NOMO-1 treated with dmso at 0.1 percent for 144 hours (cell line): ENCODE measurements around the gene PCDHGA11.
A peak's percentile ranks its signal among the peaks of the same experiment; 100 is the strongest.
"Not testable (repeated sequence)": the region's sequence is repeated elsewhere in the genome, so short reads cannot be mapped to it uniquely, and the experiment has no call there.

Experiments
- DNase-seq: peaks from one replicate; lab custom pipeline; 2025; ENCODE audit not compliant: unreplicated experiment; lab: John Stamatoyannopoulos, UW

Gene PCDHGA11

DNA sequence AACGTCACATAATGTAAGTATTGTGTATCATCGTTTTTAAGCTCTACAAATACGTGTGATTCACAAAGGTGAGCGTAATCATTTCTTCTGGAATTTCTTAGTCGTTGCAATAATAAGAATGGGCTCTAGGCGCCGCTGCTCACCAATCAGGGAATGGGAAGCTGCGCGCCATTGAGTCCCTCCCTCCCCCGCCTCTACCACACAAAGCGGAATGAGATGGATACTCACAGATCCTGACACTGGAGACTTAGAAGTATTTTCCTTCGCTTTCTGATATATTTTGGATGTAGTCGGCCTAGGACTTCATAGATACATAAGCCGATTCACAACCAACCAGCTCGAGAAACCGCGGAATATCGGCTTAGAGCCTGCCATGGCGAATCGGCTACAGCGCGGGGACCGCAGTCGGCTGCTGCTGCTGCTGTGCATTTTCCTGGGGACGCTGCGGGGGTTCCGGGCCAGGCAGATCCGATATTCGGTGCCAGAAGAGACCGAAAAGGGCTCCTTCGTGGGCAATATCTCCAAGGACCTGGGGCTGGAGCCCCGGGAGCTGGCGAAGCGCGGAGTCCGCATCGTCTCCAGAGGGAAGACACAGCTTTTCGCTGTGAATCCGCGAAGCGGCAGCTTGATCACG, at the start of gene PCDHGA11:
Gene PCDHGA11 (plus strand): TSS at position 197 of the 634 bp plus-strand sequence. CDS start 177 bp downstream, at position 374.
- peak; percentile 20 for DNase-seq

DNA sequence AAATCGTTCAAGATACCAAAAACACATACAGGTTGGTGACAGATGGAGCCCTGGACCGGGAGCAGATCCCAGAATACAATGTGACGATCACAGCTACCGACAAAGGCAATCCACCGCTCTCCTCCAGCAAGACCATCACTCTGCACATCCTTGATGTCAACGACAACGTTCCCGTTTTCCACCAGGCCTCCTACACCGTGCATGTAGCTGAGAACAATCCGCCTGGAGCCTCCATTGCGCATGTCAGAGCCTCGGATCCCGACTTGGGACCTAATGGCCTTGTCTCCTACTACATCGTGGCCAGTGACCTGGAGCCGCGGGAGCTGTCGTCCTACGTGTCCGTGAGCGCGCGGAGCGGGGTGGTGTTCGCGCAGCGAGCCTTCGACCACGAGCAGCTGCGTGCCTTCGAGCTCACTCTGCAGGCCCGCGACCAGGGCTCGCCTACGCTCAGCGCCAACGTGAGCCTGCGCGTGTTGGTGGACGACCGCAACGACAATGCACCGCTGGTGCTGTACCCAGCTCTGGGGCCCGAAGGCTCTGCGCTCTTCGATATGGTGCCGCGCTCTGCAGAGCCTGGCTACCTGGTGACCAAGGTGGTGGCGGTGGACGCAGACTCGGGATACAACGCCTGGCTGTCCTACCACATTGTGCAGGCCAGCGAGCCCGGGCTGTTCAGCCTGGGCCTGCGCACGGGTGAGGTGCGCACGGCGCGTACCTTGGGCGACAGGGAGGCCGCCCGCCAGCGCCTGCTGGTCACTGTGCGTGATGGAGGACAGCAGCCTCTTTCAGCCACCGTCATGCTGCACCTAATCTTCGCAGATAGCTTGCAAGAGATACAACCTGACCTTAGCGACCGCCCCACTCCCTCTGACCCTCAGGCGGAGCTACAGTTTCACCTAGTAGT, 49.0 kb upstream of the PCDHGA11 start:
- DNase-seq = no peak

DNA sequence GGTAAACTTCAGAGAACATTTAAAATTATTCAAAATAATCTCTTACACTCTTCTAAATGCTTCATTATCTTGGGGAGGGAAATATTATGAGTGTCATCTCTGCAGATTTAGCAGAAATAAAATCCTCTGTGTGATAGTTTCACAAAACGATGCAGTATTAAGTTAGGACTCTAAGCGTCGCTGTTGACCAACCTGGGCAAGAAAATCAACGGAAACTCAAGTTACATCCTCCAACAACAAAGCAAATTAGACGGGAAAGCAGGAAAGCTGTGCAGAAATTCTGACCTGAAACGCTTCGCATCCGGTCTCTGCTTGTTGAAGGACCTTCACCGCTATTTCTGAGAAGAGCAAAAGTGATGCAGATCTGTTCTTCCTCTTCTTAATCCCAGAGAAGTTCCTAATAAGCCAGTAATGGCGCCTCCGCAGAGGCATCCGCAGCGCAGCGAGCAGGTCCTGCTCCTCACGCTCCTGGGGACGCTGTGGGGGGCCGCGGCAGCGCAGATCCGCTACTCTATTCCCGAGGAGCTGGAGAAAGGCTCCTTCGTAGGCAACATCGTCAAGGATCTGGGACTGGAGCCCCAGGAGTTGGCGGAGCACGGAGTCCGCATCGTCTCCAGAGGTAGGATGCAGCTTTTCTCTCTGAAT, 47.1 kb upstream of the PCDHGA11 start, which contains the start of gene PCDHGA6:
Gene PCDHGA6 (plus strand): TSS at position 219 of the 645 bp plus-strand sequence. CDS start 193 bp downstream, at position 412.
- no peak for DNase-seq

DNA sequence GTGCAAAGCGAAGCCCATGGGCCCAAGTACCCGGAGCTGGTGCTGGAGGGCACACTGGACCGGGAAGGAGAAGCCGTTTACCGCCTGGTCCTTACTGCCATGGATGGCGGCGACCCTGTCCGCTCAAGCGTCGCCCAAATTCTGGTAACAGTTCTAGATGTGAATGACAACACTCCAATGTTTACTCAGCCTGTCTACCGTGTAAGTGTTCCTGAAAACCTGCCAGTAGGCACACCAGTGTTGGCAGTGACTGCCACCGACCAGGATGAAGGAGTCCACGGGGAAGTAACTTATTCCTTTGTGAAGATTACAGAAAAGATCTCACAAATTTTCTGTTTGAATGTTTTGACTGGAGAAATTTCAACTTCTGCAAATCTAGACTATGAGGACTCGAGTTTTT, 46.2 kb upstream of the PCDHGA11 start:
- no peak for DNase-seq

DNA sequence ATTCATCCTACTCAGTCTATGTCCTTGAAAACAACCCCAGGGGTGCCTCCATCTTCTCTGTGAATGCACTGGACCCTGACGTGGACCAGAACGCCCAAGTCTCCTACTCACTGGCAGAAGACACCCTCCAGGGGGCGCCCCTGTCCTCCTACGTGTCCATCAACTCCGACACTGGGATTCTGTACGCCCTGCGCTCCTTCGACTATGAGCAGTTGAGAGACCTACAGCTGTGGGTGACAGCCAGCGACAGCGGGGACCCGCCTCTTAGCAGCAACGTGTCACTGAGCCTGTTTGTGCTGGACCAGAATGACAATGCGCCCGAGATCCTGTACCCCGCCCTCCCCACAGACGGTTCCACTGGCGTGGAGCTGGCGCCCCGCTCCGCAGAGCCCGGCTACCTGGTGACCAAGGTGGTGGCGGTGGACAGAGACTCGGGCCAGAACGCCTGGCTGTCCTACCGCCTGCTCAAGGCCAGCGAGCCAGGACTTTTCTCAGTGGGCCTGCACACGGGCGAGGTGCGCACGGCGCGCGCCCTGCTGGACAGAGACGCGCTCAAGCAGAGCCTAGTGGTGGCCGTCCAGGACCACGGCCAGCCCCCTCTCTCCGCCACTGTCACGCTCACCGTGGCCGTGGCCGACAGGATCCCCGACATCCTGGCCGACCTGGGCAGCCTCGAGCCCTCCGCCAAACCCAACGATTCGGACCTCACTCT, 45.3 kb upstream of the PCDHGA11 start:
- not testable (repeated sequence) for DNase-seq

DNA sequence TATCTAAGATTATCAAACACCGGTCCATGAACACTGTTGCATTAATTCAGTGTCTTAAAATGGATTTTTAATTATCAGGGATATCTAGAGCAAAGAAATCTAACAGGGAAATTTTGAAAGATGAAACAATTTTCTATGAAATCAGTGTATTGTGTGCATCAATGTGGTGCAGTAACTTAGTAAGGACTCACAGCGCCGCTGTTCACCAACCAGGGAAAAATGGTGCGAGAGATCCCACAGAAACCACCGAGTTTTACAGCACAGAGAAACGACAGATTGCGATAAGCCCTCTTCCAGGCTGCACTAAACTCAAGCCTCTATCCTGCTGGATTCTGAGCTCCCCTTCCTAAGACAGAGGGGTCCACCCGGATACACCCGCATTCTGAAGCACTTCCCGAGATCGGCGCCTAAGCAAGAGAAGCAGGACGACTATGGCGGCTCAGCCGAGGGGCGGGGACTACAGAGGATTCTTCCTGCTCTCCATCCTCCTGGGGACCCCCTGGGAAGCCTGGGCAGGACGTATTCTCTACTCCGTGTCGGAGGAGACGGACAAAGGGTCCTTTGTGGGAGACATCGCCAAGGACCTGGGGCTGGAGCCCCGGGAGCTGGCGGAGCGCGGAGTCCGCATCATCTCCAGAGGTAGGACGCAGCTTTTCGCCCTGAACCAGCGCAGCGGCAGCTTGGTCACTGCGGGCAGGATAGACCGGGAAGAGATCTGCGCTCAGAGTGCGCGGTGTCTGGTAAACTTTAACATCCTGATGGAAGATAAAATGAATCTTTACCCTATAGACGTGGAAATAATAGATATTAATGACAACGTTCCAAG, 38.2 kb upstream of the PCDHGA11 start, which contains the start of gene PCDHGA7:
Gene PCDHGA7 (plus strand): TSS at position 274 of the 826 bp plus-strand sequence. CDS start 158 bp downstream, at position 432.
- no peak for DNase-seq

DNA sequence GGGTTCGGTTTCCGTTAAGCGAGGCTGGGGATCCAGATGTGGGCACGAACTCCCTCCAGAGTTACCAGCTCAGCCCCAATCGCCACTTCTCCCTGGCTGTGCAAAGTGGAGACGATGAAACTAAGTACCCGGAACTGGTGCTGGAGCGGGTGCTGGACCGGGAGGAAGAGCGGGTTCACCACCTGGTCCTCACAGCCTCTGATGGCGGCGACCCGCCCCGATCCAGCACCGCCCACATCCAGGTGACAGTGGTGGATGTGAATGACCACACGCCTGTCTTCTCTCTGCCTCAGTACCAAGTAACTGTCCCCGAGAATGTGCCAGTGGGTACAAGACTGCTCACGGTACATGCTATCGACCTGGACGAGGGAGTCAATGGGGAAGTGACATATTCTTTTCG, 37.5 kb upstream of the PCDHGA11 start:
- no peak for DNase-seq

DNA sequence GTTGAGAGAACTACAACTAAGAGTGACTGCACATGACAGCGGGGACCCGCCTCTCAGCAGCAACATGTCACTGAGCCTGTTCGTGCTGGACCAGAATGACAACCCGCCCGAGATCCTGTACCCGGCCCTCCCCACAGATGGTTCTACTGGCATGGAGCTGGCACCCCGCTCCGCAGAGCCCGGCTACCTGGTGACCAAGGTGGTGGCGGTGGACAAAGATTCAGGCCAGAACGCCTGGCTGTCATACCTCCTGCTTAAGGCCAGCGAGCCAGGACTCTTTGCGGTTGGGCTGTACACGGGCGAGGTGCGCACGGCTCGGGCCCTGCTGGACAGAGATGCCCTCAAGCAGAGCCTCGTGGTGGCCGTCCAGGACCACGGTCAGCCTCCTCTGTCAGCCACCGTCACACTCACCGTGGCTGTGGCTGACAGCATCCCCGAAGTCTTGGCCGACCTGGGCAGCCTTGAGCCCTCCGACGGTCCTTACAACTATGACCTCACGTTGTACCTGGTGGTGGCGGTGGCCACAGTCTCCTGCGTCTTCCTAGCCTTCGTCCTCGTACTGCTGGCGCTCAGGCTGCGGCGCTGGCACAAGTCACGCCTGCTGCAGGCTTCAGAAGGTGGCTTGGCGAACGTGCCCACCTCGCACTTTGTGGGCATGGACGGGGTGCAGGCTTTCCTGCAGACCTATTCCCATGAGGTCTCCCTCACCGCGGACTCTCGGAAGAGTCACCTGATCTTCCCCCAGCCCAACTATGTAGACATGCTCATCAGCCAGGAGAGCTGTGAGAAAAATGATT, 36.2 kb upstream of the PCDHGA11 start:
- no peak for DNase-seq

DNA sequence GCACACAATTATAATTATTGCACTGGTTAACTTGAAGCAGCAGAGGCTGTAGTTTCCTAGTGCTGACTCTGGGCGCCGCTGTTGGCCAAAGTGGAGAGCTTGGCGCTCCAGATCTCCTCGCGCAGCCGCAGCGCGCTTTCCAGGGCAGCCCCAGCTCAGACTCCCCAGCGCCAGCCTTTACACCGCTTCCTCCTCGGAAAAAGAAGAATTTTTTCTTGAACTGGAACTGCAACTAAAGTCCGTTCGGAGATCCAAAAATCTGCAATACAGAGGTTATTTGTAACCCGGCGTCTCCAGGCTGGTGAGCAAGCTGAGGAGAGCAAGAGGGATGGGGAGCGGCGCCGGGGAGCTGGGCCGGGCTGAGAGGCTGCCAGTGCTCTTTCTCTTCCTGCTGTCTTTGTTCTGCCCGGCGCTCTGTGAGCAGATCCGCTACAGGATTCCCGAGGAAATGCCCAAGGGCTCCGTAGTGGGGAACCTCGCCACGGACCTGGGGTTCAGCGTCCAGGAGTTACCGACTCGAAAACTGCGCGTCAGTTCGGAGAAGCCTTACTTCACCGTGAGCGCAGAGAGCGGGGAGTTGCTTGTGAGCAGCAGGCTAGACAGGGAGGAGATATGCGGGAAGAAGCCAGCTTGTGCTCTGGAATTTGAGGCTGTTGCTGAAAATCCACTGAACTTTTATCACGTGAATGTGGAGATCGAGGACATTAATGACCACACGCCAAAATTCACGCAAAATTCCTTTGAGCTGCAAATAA, 33.1 kb upstream of the PCDHGA11 start, which contains the start of gene PCDHGB4:
Gene PCDHGB4 (plus strand): TSS at position 142 of the 755 bp plus-strand sequence. CDS start 187 bp downstream, at position 329.
- DNase-seq = not testable (repeated sequence)

DNA sequence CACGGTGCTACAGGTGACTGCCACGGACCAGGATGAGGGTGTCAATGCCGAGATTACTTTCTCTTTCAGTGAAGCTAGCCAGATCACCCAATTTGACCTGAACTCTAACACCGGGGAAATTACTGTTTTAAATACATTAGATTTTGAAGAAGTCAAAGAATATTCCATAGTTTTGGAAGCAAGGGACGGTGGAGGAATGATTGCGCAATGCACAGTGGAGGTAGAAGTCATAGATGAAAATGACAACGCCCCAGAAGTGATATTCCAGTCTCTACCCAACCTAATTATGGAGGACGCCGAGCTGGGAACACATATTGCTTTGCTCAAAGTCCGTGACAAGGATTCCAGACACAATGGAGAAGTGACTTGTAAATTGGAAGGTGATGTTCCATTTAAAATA, 32.2 kb upstream of the PCDHGA11 start:
- no peak for DNase-seq

DNA sequence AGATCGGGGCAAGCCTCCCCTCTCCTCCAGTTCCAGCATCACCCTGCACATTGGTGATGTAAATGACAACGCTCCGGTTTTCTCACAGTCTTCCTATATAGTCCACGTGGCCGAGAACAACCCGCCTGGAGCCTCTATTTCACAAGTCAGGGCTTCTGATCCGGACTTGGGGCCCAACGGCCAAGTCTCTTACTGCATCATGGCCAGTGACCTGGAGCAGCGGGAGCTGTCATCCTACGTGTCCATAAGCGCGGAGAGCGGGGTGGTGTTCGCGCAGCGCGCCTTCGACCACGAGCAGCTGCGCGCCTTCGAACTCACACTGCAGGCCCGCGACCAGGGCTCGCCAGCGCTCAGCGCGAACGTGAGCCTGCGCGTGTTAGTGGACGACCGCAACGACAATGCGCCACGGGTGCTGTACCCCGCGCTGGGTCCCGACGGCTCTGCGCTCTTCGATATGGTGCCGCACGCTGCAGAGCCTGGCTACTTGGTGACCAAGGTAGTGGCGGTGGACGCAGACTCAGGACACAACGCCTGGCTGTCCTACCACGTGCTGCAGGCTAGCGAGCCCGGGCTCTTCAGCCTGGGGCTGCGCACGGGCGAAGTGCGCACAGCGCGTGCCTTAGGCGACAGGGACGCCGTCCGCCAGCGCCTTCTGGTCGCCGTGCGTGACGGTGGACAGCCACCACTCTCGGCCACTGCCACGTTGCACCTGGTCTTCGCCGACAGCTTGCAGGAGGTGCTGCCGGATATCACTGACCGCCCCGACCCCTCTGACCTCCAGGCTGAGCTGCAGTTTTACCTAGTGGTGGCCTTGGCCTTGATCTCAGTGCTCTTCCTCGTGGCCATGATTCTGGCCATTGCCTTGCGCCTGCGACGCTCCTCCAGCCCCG, 31.5 kb upstream of the PCDHGA11 start:
- no peak for DNase-seq

DNA sequence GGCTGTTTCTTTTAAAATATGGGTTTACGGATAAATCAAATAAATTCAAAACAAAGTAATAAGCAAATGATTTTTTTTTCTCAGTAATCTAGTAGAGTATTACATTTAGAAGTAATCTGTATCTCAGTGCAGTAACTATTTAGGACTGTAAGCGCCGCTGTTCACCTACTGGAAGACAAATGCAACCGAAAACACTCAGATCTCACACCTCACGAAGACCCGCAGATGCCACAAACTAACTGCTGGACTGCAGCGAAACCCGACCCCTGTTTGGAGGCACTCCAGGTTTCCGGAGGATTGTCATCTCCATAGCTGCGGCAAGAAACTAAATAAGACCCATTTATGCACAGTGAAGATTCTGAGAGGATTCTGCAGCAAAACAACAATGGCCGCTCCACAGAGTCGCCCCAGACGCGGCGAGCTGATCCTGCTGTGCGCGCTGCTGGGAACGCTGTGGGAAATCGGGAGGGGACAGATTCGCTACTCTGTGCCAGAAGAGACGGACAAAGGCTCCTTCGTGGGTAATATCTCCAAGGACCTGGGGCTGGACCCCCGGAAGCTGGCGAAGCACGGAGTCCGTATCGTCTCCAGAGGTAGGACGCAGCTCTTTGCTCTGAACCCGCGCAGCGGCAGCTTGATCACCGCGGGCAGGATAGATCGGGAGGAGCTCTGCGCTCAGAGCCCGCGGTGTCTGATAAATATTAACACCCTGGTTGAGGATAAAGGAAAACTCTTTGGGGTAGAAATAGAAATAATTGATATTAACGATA, 28.2 kb upstream of the PCDHGA11 start, which contains the start of gene PCDHGA8:
Gene PCDHGA8 (plus strand): TSS at position 205 of the 770 bp plus-strand sequence. CDS start 181 bp downstream, at position 386.
- DNase-seq = no peak

DNA sequence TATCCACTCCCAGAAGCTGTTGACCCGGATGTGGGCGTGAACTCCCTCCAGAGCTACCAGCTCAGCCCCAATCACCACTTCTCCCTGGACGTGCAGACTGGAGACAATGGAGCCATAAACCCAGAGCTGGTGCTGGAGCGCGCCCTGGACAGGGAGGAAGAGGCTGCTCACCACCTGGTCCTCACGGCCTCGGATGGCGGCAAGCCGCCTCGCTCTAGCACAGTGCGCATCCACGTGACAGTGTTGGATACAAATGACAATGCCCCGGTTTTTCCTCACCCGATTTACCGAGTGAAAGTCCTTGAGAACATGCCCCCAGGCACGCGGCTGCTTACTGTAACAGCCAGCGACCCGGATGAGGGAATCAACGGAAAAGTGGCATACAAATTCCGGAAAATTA, 27.6 kb upstream of the PCDHGA11 start:
- no peak for DNase-seq

DNA sequence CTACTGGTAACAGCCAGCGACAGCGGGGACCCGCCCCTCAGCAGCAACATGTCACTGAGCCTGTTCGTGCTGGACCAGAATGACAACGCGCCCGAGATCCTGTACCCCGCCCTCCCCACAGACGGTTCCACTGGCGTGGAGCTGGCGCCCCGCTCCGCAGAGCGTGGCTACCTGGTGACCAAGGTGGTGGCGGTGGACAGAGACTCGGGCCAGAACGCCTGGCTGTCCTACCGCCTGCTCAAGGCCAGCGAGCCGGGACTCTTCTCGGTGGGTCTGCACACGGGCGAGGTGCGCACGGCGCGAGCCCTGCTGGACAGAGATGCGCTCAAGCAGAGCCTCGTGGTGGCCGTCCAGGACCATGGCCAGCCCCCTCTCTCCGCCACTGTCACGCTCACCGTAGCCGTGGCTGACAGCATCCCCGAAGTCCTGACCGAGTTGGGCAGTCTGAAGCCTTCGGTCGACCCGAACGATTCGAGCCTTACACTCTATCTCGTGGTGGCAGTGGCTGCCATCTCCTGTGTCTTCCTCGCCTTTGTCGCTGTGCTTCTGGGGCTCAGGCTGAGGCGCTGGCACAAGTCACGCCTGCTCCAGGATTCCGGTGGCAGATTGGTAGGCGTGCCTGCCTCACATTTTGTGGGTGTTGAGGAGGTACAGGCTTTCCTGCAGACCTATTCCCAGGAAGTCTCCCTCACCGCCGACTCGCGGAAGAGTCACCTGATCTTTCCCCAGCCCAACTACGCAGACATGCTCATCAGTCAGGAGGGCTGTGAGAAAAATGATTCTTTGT, 26.3 kb upstream of the PCDHGA11 start:
- not testable (repeated sequence) for DNase-seq

DNA sequence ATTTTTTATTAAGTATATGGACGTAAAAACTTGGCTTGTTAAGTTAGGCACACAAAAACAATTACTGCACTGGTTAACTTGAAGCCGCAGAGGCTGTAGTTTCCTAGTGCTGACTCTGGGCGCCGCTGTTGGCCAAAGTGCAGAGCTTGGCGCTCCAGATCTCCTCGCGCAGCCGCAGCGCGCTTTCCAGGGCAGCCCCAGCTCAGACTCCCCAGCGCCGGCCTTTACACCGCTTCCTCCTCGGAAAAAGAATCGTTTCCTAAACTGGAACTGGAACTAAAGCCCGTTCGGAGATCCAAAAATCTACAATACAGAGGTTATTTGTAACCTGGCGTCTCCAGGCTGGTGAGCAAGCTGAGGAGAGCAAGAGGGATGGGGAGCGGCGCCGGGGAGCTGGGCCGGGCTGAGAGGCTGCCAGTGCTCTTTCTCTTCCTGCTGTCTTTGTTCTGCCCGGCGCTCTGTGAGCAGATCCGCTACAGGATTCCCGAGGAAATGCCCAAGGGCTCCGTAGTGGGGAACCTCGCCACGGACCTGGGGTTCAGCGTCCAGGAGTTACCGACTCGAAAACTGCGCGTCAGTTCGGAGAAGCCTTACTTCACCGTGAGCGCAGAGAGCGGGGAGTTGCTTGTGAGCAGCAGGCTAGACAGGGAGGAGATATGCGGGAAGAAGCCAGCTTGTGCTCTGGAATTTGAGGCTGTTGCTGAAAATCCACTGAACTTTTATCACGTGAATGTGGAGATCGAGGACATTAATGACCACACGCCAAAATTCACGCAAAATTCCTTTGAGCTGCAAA, 22.9 kb upstream of the PCDHGA11 start, which contains the start of gene PCDHGB5:
Gene PCDHGB5 (plus strand): TSS at position 192 of the 796 bp plus-strand sequence. CDS start 181 bp downstream, at position 373.
- DNase-seq = not testable (repeated sequence)
